HFFc6 (cell line): ENCODE measurements around the gene RASAL2. TPM values are rescaled to one million over a fixed set of nuclear protein-coding genes. Genes with fewer than 3 reads are reported as not detected.
A peak's percentile ranks its signal among the peaks of the same experiment; 100 is the strongest.

Source experiments
- DNase-seq: peaks from one replicate; pipeline ENCODE4 v3.0.0-alpha.2; 2018
- H3K27ac Mint-ChIP-seq: 2 replicates; pipeline ENCODE4 v1.8.0; 2020; ENCODE audit warnings: mild to moderate bottlenecking, mixed read lengths
- H3K27me3 Mint-ChIP-seq: 2 replicates; pipeline ENCODE4 v1.8.0; 2021; ENCODE audit warnings: mild to moderate bottlenecking, moderate library complexity, mixed read lengths; ENCODE audit not compliant: insufficient read depth
- H3K36me3 Mint-ChIP-seq: 2 replicates; pipeline ENCODE4 v1.8.0; 2021; ENCODE audit warnings: low read depth, mixed read lengths
- H3K4me1 Mint-ChIP-seq: 2 replicates; pipeline ENCODE4 v1.8.0; 2020; ENCODE audit warnings: low read depth, mixed read lengths
- H3K4me3 Mint-ChIP-seq: 2 replicates; pipeline ENCODE4 v1.8.0; 2020; ENCODE audit warnings: mild to moderate bottlenecking, moderate library complexity, mixed read lengths
- H3K9me3 Mint-ChIP-seq: 2 replicates; pipeline ENCODE4 v1.8.0; 2020; ENCODE audit warnings: mild to moderate bottlenecking, mixed read lengths
- total RNA-seq, 6 experiments: library from RNA; stranded (reverse); fragmentation: NEBNext Ultra II Directional; extraction: Animal tissue kit (Norgen Biotek cat#: 25700); gene quantifications; 2 replicates in 1 of 6; 3 replicates in 5 of 6; pipeline ENCODE4 v1.2.3, GENCODE V29; 2021
- TF ChIP-seq, protein P1 (sequence below): fragments of 200-600 bp; sonication (generic); IDR thresholded peaks from 2 replicates; pipeline ENCODE4 v1.5.0; 2021; ENCODE audit warnings: antibody characterized with exemption, mild to moderate bottlenecking

RASAL2 gene
- total RNA-seq, 6 experiments from 2014 or later: 21.2 to 30.7 (median 24.4) TPM

DNA sequence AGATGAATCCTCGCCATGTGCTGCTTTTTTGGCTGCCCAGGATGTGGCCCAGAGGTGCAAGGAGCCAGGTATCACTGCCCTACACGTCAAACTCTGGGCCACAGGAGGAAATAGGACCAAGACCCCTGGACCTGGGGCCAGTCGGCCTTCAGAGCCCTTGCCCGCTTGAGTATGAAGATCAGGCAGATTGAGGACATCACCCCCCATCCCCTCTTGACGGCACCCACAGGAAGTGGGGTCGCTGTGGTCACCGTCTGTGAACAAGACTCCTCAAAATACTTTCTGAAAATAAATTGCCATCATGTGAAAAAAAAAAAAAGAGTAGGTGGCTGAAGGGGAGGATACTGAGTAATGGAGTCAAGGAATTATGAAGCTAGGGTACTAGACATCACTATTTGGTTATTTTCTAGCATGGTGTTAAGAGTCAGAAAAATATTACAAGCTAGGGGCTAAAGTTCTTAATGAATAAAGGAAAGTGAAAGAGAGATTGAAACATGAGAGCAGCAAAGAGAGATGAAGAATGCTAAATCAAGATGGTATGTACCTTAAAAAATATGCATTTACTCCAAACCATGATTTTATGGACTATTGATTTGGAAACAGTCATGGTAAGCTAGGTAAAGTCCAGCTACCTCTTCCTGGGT, 318.0 kb downstream of the RASAL2 start:
- peaks cover 44% of the 10 kb centered on the region for H3K36me3 Mint-ChIP-seq
- TF ChIP-seq, protein P1, sequence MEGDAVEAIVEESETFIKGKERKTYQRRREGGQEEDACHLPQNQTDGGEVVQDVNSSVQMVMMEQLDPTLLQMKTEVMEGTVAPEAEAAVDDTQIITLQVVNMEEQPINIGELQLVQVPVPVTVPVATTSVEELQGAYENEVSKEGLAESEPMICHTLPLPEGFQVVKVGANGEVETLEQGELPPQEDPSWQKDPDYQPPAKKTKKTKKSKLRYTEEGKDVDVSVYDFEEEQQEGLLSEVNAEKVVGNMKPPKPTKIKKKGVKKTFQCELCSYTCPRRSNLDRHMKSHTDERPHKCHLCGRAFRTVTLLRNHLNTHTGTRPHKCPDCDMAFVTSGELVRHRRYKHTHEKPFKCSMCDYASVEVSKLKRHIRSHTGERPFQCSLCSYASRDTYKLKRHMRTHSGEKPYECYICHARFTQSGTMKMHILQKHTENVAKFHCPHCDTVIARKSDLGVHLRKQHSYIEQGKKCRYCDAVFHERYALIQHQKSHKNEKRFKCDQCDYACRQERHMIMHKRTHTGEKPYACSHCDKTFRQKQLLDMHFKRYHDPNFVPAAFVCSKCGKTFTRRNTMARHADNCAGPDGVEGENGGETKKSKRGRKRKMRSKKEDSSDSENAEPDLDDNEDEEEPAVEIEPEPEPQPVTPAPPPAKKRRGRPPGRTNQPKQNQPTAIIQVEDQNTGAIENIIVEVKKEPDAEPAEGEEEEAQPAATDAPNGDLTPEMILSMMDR: no peak
- no peak for DNase-seq
- peaks cover 14% of the 10 kb centered on the region for H3K9me3 Mint-ChIP-seq
- no peaks in the 10 kb centered on the region; the same call in 1 of the 2 replicates for H3K27me3 Mint-ChIP-seq
- H3K4me1 Mint-ChIP-seq: peaks cover 14% of the 10 kb centered on the region
- H3K4me3 Mint-ChIP-seq: no peak overlapping the region
- no peak overlapping the region for H3K27ac Mint-ChIP-seq

DNA sequence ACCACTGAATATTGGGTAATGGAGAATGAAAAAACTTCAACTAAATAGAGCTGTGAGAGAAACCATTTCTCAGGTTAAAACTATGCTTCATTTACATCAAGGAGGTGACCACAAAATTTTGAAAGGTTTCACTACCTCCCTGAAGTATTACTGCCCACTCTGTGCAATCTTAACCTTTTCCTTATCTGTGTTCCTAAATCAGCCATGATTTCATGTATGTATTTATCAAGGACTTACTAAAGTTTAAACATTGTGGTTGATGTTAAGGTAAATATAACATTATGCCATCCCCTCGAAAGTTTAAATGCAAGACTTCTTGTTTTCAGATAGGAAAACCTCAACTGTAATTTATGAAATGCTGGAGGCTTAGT, 318.5 kb downstream of the RASAL2 start:
- H3K4me3 Mint-ChIP-seq: no peak overlapping the region
- peaks cover 17% of the 10 kb centered on the region for H3K9me3 Mint-ChIP-seq
- no peak for DNase-seq
- H3K4me1 Mint-ChIP-seq: peaks cover 19% of the 10 kb centered on the region
- peaks cover 48% of the 10 kb centered on the region for H3K36me3 Mint-ChIP-seq
- TF ChIP-seq, protein P1: no peak
- no peaks in the 10 kb centered on the region; the same call in 1 of the 2 replicates for H3K27me3 Mint-ChIP-seq
- H3K27ac Mint-ChIP-seq: no peak overlapping the region

DNA sequence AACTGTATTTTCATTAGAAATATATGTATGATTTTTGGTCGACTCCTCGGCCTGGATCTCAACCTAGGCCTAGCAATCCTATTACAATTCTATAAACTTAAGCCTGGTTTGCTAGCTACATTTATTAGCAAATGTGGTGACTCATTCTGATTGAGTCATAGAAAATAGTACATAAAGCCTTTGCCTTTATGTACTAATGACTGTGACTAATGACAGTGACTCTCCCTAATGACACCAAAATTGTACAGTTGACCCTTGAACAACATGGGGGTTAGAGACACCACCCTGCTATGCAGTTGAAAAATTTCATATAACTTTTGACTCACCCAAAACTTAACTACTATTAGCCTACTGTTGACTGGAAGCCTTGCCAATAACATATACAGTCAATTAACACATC, 324.0 kb downstream of the RASAL2 start:
- H3K36me3 Mint-ChIP-seq: peaks cover 21% of the 10 kb centered on the region
- H3K27ac Mint-ChIP-seq: peak overlapping the region; percentile 65
- H3K4me3 Mint-ChIP-seq: no peak overlapping the region
- H3K4me1 Mint-ChIP-seq: peaks cover 20% of the 10 kb centered on the region
- no peaks in the 10 kb centered on the region for H3K27me3 Mint-ChIP-seq
- TF ChIP-seq, protein P1: no peak
- H3K9me3 Mint-ChIP-seq: peaks cover 8% of the 10 kb centered on the region; the same call in 1 of the 2 replicates
- peak; percentile 96 for DNase-seq

DNA sequence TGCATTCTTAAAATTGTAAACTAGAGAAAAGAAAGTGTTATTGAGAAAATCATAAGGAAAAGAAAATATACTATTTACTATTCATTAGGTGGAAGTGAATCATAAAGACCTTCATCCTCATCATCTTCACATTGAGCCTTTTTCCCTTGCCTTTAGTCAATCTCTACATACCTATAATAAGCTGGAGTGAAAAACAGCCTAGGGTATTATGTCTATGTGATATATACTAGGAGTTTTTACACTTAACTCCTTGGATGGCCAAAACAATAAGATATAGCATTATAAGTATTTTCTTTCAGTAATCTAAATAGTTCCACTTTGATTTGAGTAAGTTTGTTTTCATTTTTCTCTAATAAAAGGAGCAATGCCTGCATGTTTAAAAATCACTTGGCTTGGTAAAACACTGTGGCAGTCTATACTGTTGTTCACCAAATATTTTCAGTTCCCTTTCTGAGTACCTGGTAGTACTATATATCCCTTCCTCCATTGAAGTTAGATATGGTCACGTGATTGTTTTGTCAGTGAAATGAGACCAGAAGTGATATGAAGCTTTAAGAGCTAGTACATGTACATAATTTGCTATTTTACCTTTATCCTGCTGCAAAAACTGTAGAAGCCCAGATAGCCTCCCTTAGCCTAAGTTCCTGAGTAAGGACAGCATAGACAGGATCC, 324.5 kb downstream of the RASAL2 start:
- Mint-ChIP-seq H3K4me1 (peaks cover 20% of the 10 kb centered on the region), H3K27ac (peak overlapping the region; percentile 65), H3K9me3 (peaks cover 8% of the 10 kb centered on the region; the same call in 1 of the 2 replicates), H3K4me3 (no peak overlapping the region), H3K27me3 (no peaks in the 10 kb centered on the region), H3K36me3 (peaks cover 21% of the 10 kb centered on the region)
- DNase-seq: no peak
- TF ChIP-seq, protein P1: no peak

DNA sequence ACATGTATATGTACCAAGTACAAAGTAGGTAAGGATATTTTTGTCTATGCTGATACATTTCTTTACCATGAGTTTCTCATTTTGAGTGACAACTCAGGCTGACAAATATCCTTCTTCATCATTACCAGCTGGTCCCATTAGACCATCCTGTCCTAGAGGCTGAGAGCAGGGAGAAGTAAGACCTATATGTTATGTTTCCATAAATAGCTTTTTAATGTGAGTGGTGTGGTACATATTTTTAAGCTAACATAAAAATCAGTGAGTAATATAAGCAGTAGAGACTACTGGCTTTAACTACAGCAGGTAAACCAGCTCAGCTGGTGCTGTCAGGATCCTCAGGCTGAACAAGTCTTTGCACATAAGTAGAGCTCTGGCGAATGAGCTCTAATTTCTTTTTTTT, 340.5 kb downstream of the RASAL2 start:
- Mint-ChIP-seq H3K4me3 (no peak overlapping the region), H3K36me3 (peaks cover 3% of the 10 kb centered on the region; the same call in 1 of the 2 replicates)
- DNase-seq: no peak

More for the DNA sequence above, 340.5 kb downstream of the RASAL2 start:
- Mint-ChIP-seq H3K27ac (no peak overlapping the region), H3K9me3 (no peaks in the 10 kb centered on the region), H3K4me1 (peaks cover 19% of the 10 kb centered on the region), H3K27me3 (peaks cover 2% of the 10 kb centered on the region; the same call in 1 of the 2 replicates)
- TF ChIP-seq, protein P1: no peak
